SH-SY5Y (cell line): ENCODE results near the gene GP1BA.

Source experiments
- GATA2 ChIP-seq: IDR thresholded peaks from 2 replicates; pipeline ENCODE4 v1.6.1; 2011; ENCODE audit warnings: mild to moderate bottlenecking, low read depth, low read length
- GATA3 ChIP-seq: IDR thresholded peaks from 2 replicates; pipeline ENCODE4 v1.6.1; 2011; ENCODE audit warnings: low read depth, mild to moderate bottlenecking, low read length, moderate library complexity

DNA sequence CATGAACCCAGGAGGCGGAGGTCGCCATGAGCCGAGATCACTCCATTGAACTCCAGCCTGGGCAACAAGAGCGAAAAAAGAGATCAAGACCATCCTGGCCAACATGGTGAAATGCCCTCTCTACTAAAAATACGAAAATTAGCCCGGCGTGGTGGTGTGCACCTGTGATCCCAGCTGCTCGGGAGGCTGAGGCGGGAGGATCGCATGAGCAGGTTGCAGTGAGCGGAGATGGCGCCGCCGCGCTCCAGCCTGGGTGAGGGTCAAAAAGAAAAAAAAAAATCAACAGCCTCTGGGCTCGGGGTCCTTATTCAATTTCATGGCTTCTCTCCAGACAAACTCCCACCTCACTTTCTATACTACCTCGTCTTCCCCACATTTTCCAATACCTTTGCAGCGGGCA lies 3.2 kb upstream of the GP1BA start:
- TF ChIP-seq GATA2 (no peak), GATA3 (no peak)
